Left lobe of liver (tissue), 2 donors: ENCODE data around the gene ZNF440. TPM values are rescaled to one million over a fixed set of nuclear protein-coding genes. Genes with fewer than 3 reads are reported as not detected.

Source experiments
- ATAC-seq: fragments of 200-7000 bp; cut with Tn5 transposase; one replicate; pipeline ENCODE4 v1.9.1; 2020; ENCODE audit warnings: mild to moderate bottlenecking, moderate library complexity
- DNase-seq: peaks from one replicate; pipeline ENCODE4 v3.0.0-alpha.2; 2020; ENCODE audit warnings: low spot score
- total RNA-seq: library from RNA; stranded (reverse); gene quantifications from one replicate; pipeline ENCODE4 v1.2.1, GENCODE V29; 2021
- donor health status: DM: no; HTN: no; CAD: no; lungs with moderate emphysema.
- donor health status: DM: no; HTN: yes; CAD: no.

Gene ZNF440
- total RNA-seq, 1 donor from 2014 or later: 4.7 TPM

DNA sequence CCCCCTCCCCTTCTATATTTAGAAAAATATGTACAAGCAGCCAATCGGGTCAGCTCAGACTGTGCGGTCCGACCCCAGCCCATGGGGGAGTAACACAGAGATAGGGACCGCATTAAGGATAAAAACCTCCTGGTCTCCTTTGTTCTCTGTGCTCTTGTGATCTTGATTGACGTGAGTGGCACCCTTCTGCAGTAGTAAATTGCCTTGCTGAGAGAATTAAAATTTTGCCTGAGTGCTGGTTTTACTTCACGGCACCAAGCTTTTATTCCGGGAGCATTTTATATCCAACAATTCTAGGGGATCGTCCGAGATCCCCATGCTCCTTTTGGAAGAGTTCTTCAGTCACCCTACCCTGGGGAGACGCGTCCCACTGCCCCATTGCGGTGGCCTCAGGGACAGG is 66.5 kb downstream of the ZNF440 start:
- ATAC-seq (no peak), DNase-seq (no peak)

DNA sequence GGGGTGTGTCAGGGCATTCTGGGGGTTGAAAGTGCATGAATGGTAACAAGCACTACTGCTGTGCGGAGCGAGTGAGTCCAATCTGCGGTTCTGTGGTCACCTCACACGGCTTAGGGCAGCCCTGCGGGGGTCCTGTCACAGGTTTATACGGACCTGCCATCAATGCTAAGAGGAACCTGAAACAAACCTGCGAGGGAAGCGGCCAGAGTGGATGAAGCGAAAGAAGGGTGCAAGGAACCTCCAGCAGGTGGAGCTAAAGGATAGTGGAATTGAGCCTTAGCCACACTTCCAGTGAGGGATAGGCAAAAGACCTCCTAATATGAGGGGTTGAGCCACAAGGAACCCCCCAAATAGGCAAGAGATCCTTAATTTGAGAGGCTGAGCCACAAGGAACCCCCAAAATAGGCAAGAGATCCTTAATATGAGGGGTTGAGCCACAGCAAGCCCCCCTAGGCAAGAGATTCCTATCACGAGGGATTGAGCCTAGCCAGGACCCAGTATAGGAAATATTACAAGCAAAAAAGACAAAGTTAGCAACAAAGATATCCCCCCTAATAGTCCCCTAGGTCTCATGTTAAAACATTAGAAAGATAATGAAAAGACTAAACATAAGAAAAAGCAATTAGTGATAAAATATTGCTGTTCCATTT is 67.2 kb downstream of the ZNF440 start:
- peak; percentile 63 for DNase-seq
- ATAC-seq: peak; percentile 99

DNA sequence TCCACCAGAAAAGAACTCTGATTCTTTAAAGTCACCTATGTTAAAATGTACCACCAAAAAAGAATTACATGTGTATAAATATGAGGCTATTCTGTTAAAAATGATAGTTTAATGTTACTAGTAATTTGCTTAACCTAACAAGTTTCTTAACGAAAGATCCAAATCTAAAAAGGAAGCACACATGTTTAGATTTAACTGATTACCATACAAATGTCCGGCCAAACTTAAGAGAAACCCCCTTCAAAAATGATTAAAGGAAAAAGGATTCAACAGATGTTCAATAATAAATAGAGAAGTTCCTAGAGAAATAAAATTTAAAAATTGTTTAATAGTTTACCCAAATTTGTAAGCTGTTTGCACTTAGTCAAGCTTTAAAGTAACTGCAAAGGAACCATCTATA is 68.5 kb downstream of the ZNF440 start:
- DNase-seq: no peak
- ATAC-seq: no peak

Other genes with a start within 250 kb of the ZNF440 start
- gene ACP5, start 236.6 kb upstream of the ZNF440 start, total RNA-seq: 17.9 TPM
- 5.3 TPM for gene ZNF627, start 216.8 kb upstream of the ZNF440 start, total RNA-seq
- 3.7 TPM for gene ZNF823, start 75.3 kb upstream of the ZNF440 start, total RNA-seq
- gene ZNF441, start 47.3 kb upstream of the ZNF440 start, total RNA-seq: 3.0 TPM
- 1.3 TPM for gene ZNF491, start 15.8 kb upstream of the ZNF440 start, total RNA-seq
- 0.60 TPM for gene ZNF439, start 34.5 kb downstream of the ZNF440 start, total RNA-seq
- gene ZNF69, start 73.5 kb downstream of the ZNF440 start, total RNA-seq: 8.0 TPM
- 5.6 TPM for gene ZNF700, start 110.8 kb downstream of the ZNF440 start, total RNA-seq
- 0.25 TPM for gene ZNF763, start 150.8 kb downstream of the ZNF440 start, total RNA-seq
- 2.7 TPM for gene ZNF433, start 221.4 kb downstream of the ZNF440 start, total RNA-seq
- gene ZNF878, start 238.7 kb downstream of the ZNF440 start, total RNA-seq: 0.10 TPM